B cell (primary cell): ENCODE data around the gene KIF21B.

ENCODE experiments used
- EZH2 ChIP-seq: IDR thresholded peaks from 2 replicates; pipeline ENCODE4 v1.6.1; 2012; ENCODE audit warnings: borderline replicate concordance, low read depth, mild to moderate bottlenecking, moderate library complexity, low read length; ENCODE audit not compliant: insufficient read depth, poor library complexity, severe bottlenecking
- TF ChIP-seq, protein P1 (sequence below): fragments of 200-600 bp; IDR thresholded peaks from one replicate; pipeline ENCODE4 v1.8.0; 2022; ENCODE audit warnings: antibody characterized with exemption, mild to moderate bottlenecking

DNA sequence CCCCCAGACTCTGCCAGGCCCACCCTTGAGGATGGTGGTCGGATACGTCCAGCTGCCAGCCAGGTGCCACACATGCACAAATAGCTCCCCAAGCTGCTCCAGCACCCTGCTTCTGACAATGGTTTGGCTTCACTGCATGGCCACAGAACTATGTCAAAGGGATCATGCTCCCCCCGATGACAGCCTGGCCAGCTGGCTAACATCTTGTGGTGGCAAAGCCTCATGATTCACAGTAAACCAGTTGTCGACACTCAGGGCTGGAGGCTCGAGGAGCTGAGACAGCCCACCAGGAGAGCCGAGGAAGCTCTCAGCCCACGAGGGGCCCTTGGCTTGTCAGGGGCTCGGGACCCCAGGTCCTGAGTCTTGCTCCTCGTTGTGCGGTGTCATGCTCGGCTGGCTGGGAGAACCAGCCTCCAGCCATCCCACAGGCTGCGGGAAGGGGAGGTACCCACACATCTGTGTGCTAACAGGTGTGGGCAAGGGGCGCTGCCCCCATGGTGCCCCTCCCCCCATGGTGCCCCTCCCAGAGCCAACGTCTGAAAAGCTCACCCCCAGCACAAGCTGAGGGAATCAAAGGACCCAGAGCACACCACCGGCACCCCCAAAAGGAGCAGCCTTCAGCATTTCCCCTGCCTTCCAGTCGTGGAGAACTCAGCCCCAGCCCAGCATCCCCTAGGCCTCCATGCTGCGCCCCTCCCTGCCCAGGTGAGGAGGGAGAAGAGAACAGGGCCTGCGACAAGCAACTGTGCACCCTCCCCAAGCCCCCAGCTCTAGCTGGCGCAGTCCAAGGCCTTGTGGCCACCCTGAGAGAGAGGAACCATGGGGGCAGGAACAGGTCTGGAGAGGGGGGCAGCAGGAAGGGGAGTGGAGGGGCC, 41.2 kb downstream of the KIF21B start:
- TF ChIP-seq, protein P1, sequence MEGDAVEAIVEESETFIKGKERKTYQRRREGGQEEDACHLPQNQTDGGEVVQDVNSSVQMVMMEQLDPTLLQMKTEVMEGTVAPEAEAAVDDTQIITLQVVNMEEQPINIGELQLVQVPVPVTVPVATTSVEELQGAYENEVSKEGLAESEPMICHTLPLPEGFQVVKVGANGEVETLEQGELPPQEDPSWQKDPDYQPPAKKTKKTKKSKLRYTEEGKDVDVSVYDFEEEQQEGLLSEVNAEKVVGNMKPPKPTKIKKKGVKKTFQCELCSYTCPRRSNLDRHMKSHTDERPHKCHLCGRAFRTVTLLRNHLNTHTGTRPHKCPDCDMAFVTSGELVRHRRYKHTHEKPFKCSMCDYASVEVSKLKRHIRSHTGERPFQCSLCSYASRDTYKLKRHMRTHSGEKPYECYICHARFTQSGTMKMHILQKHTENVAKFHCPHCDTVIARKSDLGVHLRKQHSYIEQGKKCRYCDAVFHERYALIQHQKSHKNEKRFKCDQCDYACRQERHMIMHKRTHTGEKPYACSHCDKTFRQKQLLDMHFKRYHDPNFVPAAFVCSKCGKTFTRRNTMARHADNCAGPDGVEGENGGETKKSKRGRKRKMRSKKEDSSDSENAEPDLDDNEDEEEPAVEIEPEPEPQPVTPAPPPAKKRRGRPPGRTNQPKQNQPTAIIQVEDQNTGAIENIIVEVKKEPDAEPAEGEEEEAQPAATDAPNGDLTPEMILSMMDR: no peak
- TF ChIP-seq EZH2: no peak
